HEK293T (cell line): ENCODE measurements around the gene CUX1.

Experiments used
- ARNT ChIP-seq: fragments of 450-650 bp; IDR thresholded peaks from 2 replicates; pipeline ENCODE4 v1.6.1; 2017; ENCODE audit warnings: mild to moderate bottlenecking
- BHLHE40 ChIP-seq: fragments of 450-650 bp; IDR thresholded peaks from 2 replicates; pipeline ENCODE4 v1.6.1; 2016; ENCODE audit warnings: mild to moderate bottlenecking, moderate library complexity, borderline replicate concordance
- ELF4 ChIP-seq: fragments of 450-650 bp; IDR thresholded peaks from 2 replicates; pipeline ENCODE4 v1.6.1; 2017; ENCODE audit warnings: antibody characterized with exemption
- FOXA1 ChIP-seq: fragments of 450-650 bp; IDR thresholded peaks from 2 replicates; pipeline ENCODE4 v1.6.1; 2016; ENCODE audit warnings: mild to moderate bottlenecking
- FOXK2 ChIP-seq: fragments of 450-650 bp; IDR thresholded peaks from 2 replicates; pipeline ENCODE4 v1.6.1; 2016; ENCODE audit warnings: mild to moderate bottlenecking
- FOXM1 ChIP-seq: fragments of 450-650 bp; IDR thresholded peaks from 2 replicates; pipeline ENCODE4 v1.6.1; 2017; ENCODE audit warnings: mild to moderate bottlenecking, borderline replicate concordance
- HDGF ChIP-seq: fragments of 450-650 bp; IDR thresholded peaks from 2 replicates; pipeline ENCODE4 v1.6.1; 2017; ENCODE audit warnings: antibody characterized with exemption, borderline replicate concordance
- PKNOX1 ChIP-seq: fragments of 450-650 bp; IDR thresholded peaks from 2 replicates; pipeline ENCODE4 v1.6.1; 2016
- SP1 ChIP-seq: fragments of 450-650 bp; IDR thresholded peaks from 2 replicates; pipeline ENCODE4 v1.6.1; 2017
- SUZ12 ChIP-seq: fragments of 450-650 bp; IDR thresholded peaks from 2 replicates; pipeline ENCODE4 v1.6.1; 2016; ENCODE audit warnings: mild to moderate bottlenecking
- ZNF384 ChIP-seq: fragments of 450-650 bp; IDR thresholded peaks from 2 replicates; pipeline ENCODE4 v1.6.1; 2016

DNA sequence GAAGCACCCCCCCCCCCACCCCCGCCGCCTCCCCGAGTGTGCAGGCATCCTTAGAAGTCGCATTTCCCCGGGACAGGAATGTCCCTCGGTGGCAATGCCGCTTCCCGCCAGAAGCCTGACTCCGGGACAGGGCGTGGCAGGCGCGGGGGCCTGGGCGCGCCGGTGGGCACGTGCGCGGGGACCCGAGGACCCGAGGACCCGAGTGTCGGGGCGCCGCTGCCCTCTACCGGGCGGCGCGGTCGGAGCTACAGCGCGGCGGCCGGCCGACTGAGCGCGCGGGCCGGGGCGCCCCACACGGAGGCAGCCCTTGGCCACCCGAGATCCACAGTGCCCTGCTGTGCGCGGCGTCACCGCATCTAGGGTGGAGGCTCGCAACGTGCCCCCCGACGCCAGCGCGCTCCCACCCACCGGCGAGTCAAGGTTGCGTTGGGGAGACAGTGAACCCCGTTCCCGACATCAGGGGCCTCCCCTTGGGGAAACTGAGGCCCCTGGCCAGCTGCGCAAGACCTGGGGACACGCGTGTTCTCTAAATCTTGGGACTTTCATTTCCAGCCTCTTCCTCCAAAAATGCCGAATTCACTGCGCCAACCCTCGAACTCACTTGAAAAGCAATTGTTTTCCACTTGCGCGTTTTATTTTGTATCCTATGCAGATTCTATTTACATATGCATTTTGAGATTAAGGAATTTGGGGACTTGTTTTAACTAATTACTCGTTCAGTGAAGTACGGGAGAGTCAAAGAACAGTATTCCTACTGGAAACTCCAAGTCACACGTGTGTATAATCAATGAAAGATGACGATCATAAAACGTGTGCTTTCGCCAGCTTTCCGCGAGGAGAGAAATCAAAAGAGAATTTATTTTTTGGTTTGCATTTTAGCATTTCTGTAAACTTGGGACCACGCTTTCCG is 3.1 kb upstream of the CUX1 start:
- TF ChIP-seq FOXM1 (no peak; the same call in 1 of the 2 replicates), BHLHE40 (no peak), FOXK2 (no peak), SUZ12 (no peak), HDGF (no peak), SP1 (no peak), PKNOX1 (no peak), ELF4 (no peak), ZNF384 (no peak), ARNT (no peak), FOXA1 (no peak)
